ENCODE results near the gene ADAMTS2. TPM values are rescaled to one million over a fixed set of nuclear protein-coding genes. Genes with fewer than 3 reads are reported as not detected.

The ADAMTS2 gene
- total RNA-seq, 1 donor from 2014 or later = 29.7 TPM

GRCh38 chr5:179124273-179124852 lies 220.9 kb downstream of the ADAMTS2 start:
- Histone ChIP-seq H3K9ac (ENCODE audit: low read depth in 1 of 3, low read length in 3 of 3) (no peak overlapping the region), H3K36me3 (ENCODE audit: control insufficient read depth in 3 of 3, insufficient read depth in 3 of 3, low read length in 3 of 3) (peaks cover 0 to 2% (median 0%) of the 10 kb centered on the region in 3 donors)

GRCh38 chr5:179123491-179124272 lies 221.6 kb downstream of the ADAMTS2 start:
- H3K9me3 ChIP-seq (ENCODE audit: control insufficient read depth in 3 of 3, low read length in 3 of 3) = peaks cover 0 to 10% (median 0%) of the 10 kb centered on the region in 3 donors
- H3K4me1 ChIP-seq (ENCODE audit: control insufficient read depth in 3 of 3, insufficient read depth in 3 of 3, low read length in 3 of 3) = no peaks in the 10 kb centered on the region
- no peak overlapping the region for H3K9ac ChIP-seq (ENCODE audit: low read depth in 1 of 3, low read length in 3 of 3)
- H3K27ac ChIP-seq (ENCODE audit: low read depth, low read length) = no peak overlapping the region
- H3K36me3 ChIP-seq (ENCODE audit: control insufficient read depth in 3 of 3, insufficient read depth in 3 of 3, low read length in 3 of 3) = peaks cover 0 to 2% (median 0%) of the 10 kb centered on the region in 3 donors
- H3K27me3 ChIP-seq (ENCODE audit: control insufficient read depth in 3 of 3, insufficient read depth in 3 of 3, low read length in 3 of 3) = peaks cover 0 to 6% (median 0%) of the 10 kb centered on the region in 3 donors
- H3K4me3 ChIP-seq (ENCODE audit: low read length in 3 of 3) = no peak overlapping the region

More at GRCh38 chr5:179124273-179124852, 220.9 kb downstream of the ADAMTS2 start:
- H3K4me1 ChIP-seq (ENCODE audit: control insufficient read depth in 3 of 3, insufficient read depth in 3 of 3, low read length in 3 of 3) = no peaks in the 10 kb centered on the region
- peaks cover 0 to 6% (median 0%) of the 10 kb centered on the region in 3 donors for H3K27me3 ChIP-seq (ENCODE audit: control insufficient read depth in 3 of 3, insufficient read depth in 3 of 3, low read length in 3 of 3)
- H3K9me3 ChIP-seq (ENCODE audit: control insufficient read depth in 3 of 3, low read length in 3 of 3) = peaks cover 0 to 10% (median 0%) of the 10 kb centered on the region in 3 donors
- no peak overlapping the region for H3K27ac ChIP-seq (ENCODE audit: low read depth, low read length)
- no peak overlapping the region for H3K4me3 ChIP-seq (ENCODE audit: low read length in 3 of 3)

- no peak overlapping the region for H3K4me3 ChIP-seq (ENCODE audit: low read length in 3 of 3)
- no peaks in the 10 kb centered on the region for H3K4me1 ChIP-seq (ENCODE audit: control insufficient read depth in 3 of 3, insufficient read depth in 3 of 3, low read length in 3 of 3)
- H3K36me3 ChIP-seq (ENCODE audit: control insufficient read depth in 3 of 3, insufficient read depth in 3 of 3, low read length in 3 of 3) = peaks cover 0 to 2% (median 0%) of the 10 kb centered on the region in 3 donors
- H3K27ac ChIP-seq (ENCODE audit: low read depth, low read length) = no peak overlapping the region
- peaks cover 0 to 10% (median 0%) of the 10 kb centered on the region in 3 donors for H3K9me3 ChIP-seq (ENCODE audit: control insufficient read depth in 3 of 3, low read length in 3 of 3)
- no peak overlapping the region for H3K9ac ChIP-seq (ENCODE audit: low read depth in 1 of 3, low read length in 3 of 3)
- peaks cover 0 to 6% (median 0%) of the 10 kb centered on the region in 3 donors for H3K27me3 ChIP-seq (ENCODE audit: control insufficient read depth in 3 of 3, insufficient read depth in 3 of 3, low read length in 3 of 3)
Measured at GRCh38 chr5:179123109-179123426, 222.2 kb downstream of the ADAMTS2 start.

GRCh38 chr5:179122411-179123108 lies 222.7 kb downstream of the ADAMTS2 start:
- Histone ChIP-seq H3K9ac (ENCODE audit: low read depth in 1 of 3, low read length in 3 of 3) (no peak overlapping the region), H3K9me3 (ENCODE audit: control insufficient read depth in 3 of 3, low read length in 3 of 3) (peaks cover 0 to 8% (median 0%) of the 10 kb centered on the region in 3 donors), H3K27me3 (ENCODE audit: control insufficient read depth in 3 of 3, insufficient read depth in 3 of 3, low read length in 3 of 3) (peaks cover 0 to 6% (median 0%) of the 10 kb centered on the region in 3 donors), H3K36me3 (ENCODE audit: control insufficient read depth in 3 of 3, insufficient read depth in 3 of 3, low read length in 3 of 3) (peaks cover 0 to 2% (median 0%) of the 10 kb centered on the region in 3 donors), H3K27ac (ENCODE audit: low read depth, low read length) (no peak overlapping the region), H3K4me3 (ENCODE audit: low read length in 3 of 3) (no peak overlapping the region), H3K4me1 (ENCODE audit: control insufficient read depth in 3 of 3, insufficient read depth in 3 of 3, low read length in 3 of 3) (no peaks in the 10 kb centered on the region)

GRCh38 chr5:179121667-179122111 lies 223.6 kb downstream of the ADAMTS2 start:
- Histone ChIP-seq H3K27me3 (ENCODE audit: control insufficient read depth in 3 of 3, insufficient read depth in 3 of 3, low read length in 3 of 3) (peaks cover 0 to 6% (median 0%) of the 10 kb centered on the region in 3 donors), H3K9ac (ENCODE audit: low read depth in 1 of 3, low read length in 3 of 3) (no peak overlapping the region), H3K36me3 (ENCODE audit: control insufficient read depth in 3 of 3, insufficient read depth in 3 of 3, low read length in 3 of 3) (peaks cover 0 to 2% (median 0%) of the 10 kb centered on the region in 3 donors), H3K27ac (ENCODE audit: low read depth, low read length) (no peak overlapping the region), H3K4me3 (ENCODE audit: low read length in 3 of 3) (no peak overlapping the region), H3K4me1 (ENCODE audit: control insufficient read depth in 3 of 3, insufficient read depth in 3 of 3, low read length in 3 of 3) (no peaks in the 10 kb centered on the region), H3K9me3 (ENCODE audit: control insufficient read depth in 3 of 3, low read length in 3 of 3) (peaks cover 0 to 8% (median 3%) of the 10 kb centered on the region in 3 donors)

GRCh38 chr5:179120951-179121666 lies 224.2 kb downstream of the ADAMTS2 start:
- Histone ChIP-seq H3K27ac (ENCODE audit: low read depth, low read length) (no peak overlapping the region), H3K9ac (ENCODE audit: low read depth in 1 of 3, low read length in 3 of 3) (no peak overlapping the region), H3K9me3 (ENCODE audit: control insufficient read depth in 3 of 3, low read length in 3 of 3) (peaks cover 0 to 8% (median 3%) of the 10 kb centered on the region in 3 donors), H3K36me3 (ENCODE audit: control insufficient read depth in 3 of 3, insufficient read depth in 3 of 3, low read length in 3 of 3) (peaks cover 0 to 2% (median 0%) of the 10 kb centered on the region in 3 donors), H3K27me3 (ENCODE audit: control insufficient read depth in 3 of 3, insufficient read depth in 3 of 3, low read length in 3 of 3) (peaks cover 0 to 6% (median 0%) of the 10 kb centered on the region in 3 donors), H3K4me1 (ENCODE audit: control insufficient read depth in 3 of 3, insufficient read depth in 3 of 3, low read length in 3 of 3) (no peaks in the 10 kb centered on the region), H3K4me3 (ENCODE audit: low read length in 3 of 3) (no peak overlapping the region)

- H3K4me1 ChIP-seq (ENCODE audit: control insufficient read depth in 3 of 3, insufficient read depth in 3 of 3, low read length in 3 of 3) = no peaks in the 10 kb centered on the region
- peaks cover 0 to 6% (median 0%) of the 10 kb centered on the region in 3 donors for H3K27me3 ChIP-seq (ENCODE audit: control insufficient read depth in 3 of 3, insufficient read depth in 3 of 3, low read length in 3 of 3)
- H3K9me3 ChIP-seq (ENCODE audit: control insufficient read depth in 3 of 3, low read length in 3 of 3) = peaks cover 3 to 10% (median 3%) of the 10 kb centered on the region in 3 donors
- no peak overlapping the region for H3K27ac ChIP-seq (ENCODE audit: low read depth, low read length)
- no peak overlapping the region for H3K4me3 ChIP-seq (ENCODE audit: low read length in 3 of 3)
- peaks cover 0 to 4% (median 0%) of the 10 kb centered on the region in 3 donors for H3K36me3 ChIP-seq (ENCODE audit: control insufficient read depth in 3 of 3, insufficient read depth in 3 of 3, low read length in 3 of 3)
- H3K9ac ChIP-seq (ENCODE audit: low read depth in 1 of 3, low read length in 3 of 3) = no peak overlapping the region
Measured at GRCh38 chr5:179120421-179120861, 224.8 kb downstream of the ADAMTS2 start.

- H3K27ac ChIP-seq (ENCODE audit: low read depth, low read length) = no peak overlapping the region
- H3K9ac ChIP-seq (ENCODE audit: low read depth in 1 of 3, low read length in 3 of 3) = no peak overlapping the region
- peaks cover 3 to 16% (median 8%) of the 10 kb centered on the region in 3 donors for H3K9me3 ChIP-seq (ENCODE audit: control insufficient read depth in 3 of 3, low read length in 3 of 3)
- peaks cover 0 to 6% (median 0%) of the 10 kb centered on the region in 3 donors for H3K27me3 ChIP-seq (ENCODE audit: control insufficient read depth in 3 of 3, insufficient read depth in 3 of 3, low read length in 3 of 3)
- H3K4me1 ChIP-seq (ENCODE audit: control insufficient read depth in 3 of 3, insufficient read depth in 3 of 3, low read length in 3 of 3) = no peaks in the 10 kb centered on the region
- H3K36me3 ChIP-seq (ENCODE audit: control insufficient read depth in 3 of 3, insufficient read depth in 3 of 3, low read length in 3 of 3) = peaks cover 0 to 4% (median 0%) of the 10 kb centered on the region in 3 donors
- no peak overlapping the region for H3K4me3 ChIP-seq (ENCODE audit: low read length in 3 of 3)
Measured at GRCh38 chr5:179119415-179120170, 225.7 kb downstream of the ADAMTS2 start.

All from skeletal muscle tissue (tissue), 4 donors.